ENCODE measurements around the gene NTSR1.

Gene NTSR1

GRCh38 chr20:62794007-62794724 lies 85.5 kb downstream of the NTSR1 start:
- Histone ChIP-seq H3K27me3 (no peaks in the 10 kb centered on the region), H3K4me3 (ENCODE audit: low read depth, low read length) (peak overlapping the region; percentile 61), H3K36me3 (peaks cover 15% of the 10 kb centered on the region), H3K9me3 (no peaks in the 10 kb centered on the region), H3K4me1 (0 out of 2 replicates have a peak, but pooled peaks cover 3% of the 10 kb centered on the region)
- TF ChIP-seq, protein P1, sequence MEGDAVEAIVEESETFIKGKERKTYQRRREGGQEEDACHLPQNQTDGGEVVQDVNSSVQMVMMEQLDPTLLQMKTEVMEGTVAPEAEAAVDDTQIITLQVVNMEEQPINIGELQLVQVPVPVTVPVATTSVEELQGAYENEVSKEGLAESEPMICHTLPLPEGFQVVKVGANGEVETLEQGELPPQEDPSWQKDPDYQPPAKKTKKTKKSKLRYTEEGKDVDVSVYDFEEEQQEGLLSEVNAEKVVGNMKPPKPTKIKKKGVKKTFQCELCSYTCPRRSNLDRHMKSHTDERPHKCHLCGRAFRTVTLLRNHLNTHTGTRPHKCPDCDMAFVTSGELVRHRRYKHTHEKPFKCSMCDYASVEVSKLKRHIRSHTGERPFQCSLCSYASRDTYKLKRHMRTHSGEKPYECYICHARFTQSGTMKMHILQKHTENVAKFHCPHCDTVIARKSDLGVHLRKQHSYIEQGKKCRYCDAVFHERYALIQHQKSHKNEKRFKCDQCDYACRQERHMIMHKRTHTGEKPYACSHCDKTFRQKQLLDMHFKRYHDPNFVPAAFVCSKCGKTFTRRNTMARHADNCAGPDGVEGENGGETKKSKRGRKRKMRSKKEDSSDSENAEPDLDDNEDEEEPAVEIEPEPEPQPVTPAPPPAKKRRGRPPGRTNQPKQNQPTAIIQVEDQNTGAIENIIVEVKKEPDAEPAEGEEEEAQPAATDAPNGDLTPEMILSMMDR (IDR thresholded peaks at IDR 0.05; ENCODE audit: low read depth, low read length): no peak
- peak; percentile 99 for DNase-seq

- Histone ChIP-seq H3K36me3 (peaks cover 22% of the 10 kb centered on the region), H3K27me3 (no peaks in the 10 kb centered on the region), H3K4me3 (ENCODE audit: low read depth, low read length) (peak overlapping the region; percentile 61), H3K9me3 (no peaks in the 10 kb centered on the region), H3K4me1 (0 out of 2 replicates have a peak, but pooled peaks cover 3% of the 10 kb centered on the region)
- TF ChIP-seq, protein P1 (IDR thresholded peaks at IDR 0.05; ENCODE audit: low read depth, low read length): no peak
- DNase-seq: peak; percentile 90
These were observed 86.6 kb downstream of the NTSR1 start for GRCh38 chr20:62795023-62795761.

DNA sequence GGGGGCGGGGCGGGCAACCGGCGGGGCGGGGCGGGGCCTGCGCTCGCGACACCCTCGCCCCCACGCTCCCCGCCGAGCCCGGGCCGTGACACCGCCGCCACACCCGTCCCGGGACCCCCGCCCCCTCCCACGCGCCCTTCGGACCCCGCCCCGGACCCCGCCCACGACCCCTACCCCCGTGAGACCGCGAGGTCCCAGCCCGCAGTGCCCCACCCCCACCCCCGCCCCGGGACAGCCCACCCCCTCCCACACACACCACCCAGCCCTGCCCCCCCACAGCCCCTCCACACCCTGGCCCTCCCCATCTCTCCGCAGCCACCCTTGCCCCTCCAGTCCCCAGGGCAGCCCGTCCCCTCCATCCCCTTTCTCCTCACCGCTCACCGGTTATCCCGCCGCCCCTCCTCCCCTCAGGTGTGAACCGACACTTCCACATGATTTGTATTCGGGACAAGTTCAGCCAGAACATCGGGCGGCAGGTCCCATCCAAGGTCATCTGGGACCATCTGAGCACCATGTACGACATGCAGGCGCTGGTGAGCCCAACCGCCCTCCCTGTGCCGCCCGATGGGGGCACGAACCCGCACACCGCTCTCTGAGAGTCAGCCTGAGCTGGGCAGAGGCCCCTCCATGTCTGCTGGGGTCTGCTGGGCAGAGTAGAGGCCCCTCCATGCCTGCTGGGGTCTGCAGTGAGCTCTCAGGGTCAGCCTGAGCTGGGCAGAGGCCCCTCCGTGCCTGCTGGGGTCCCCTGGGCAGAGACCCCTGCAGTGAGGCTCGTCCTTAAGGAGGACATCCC lies 88.3 kb downstream of the NTSR1 start:
- peaks cover 33% of the 10 kb centered on the region for H3K36me3 ChIP-seq
- H3K27me3 ChIP-seq: no peaks in the 10 kb centered on the region
- no peak for DNase-seq
- H3K4me3 ChIP-seq (ENCODE audit: low read depth, low read length): peak overlapping the region; percentile 54
- H3K9me3 ChIP-seq: no peaks in the 10 kb centered on the region
- TF ChIP-seq, protein P1 (IDR thresholded peaks at IDR 0.05; ENCODE audit: low read depth, low read length): no peak
- 0 out of 2 replicates have a peak, but pooled peaks cover 3% of the 10 kb centered on the region for H3K4me1 ChIP-seq

GRCh38 chr20:62797671-62798532 lies 89.3 kb downstream of the NTSR1 start:
- TF ChIP-seq, protein P1 (IDR thresholded peaks at IDR 0.05; ENCODE audit: low read depth, low read length): no peak
- Histone ChIP-seq H3K4me3 (ENCODE audit: low read depth, low read length) (peak overlapping the region; percentile 47; the same call in 1 of the 2 replicates), H3K9me3 (no peaks in the 10 kb centered on the region), H3K36me3 (peaks cover 33% of the 10 kb centered on the region), H3K4me1 (0 out of 2 replicates have a peak, but pooled peaks cover 3% of the 10 kb centered on the region), H3K27me3 (no peaks in the 10 kb centered on the region)
- DNase-seq: no peak

DNA sequence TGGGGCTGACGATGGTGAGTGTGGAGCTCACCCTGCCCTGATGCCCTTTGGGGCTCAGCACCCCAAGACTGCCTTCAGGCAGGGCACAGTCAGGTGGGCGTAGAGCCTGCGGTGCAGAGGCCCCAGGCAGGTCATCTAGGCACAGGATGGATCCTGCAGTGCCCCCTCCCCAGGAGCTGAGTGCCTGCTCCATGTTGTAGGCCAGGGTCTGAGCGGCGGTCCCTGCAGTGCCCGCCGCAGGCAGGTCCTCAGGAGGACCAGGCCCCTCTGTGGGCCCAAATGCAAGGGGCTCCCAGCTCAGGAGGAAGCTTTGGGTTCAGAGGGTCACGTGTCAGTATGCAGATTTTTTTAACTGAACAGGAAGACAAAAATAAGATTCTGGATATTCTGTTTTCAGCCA lies 90.4 kb downstream of the NTSR1 start:
- no peak for DNase-seq
- Histone ChIP-seq H3K36me3 (peaks cover 33% of the 10 kb centered on the region), H3K27me3 (no peaks in the 10 kb centered on the region), H3K4me3 (ENCODE audit: low read depth, low read length) (no peak overlapping the region), H3K4me1 (no peaks in the 10 kb centered on the region; the same call in 1 of the 2 replicates), H3K9me3 (no peaks in the 10 kb centered on the region)
- TF ChIP-seq, protein P1 (IDR thresholded peaks at IDR 0.05; ENCODE audit: low read depth, low read length): no peak

Measured in BE2C (cell line).